Left cardiac atrium (tissue), 4 donors: ENCODE measurements around the gene ANKRD36. TPM values are rescaled to one million over a fixed set of nuclear protein-coding genes. Genes with fewer than 3 reads are reported as not detected.
"Not testable (repeated sequence)": the region's sequence is repeated elsewhere in the genome, so short reads cannot be mapped to it uniquely, and the experiment has no call there.

Source experiments
- ATAC-seq, 2 donors: fragments of 200-7000 bp; cut with Tn5 transposase; one replicate each; pipeline ENCODE4 v1.9.1; 2020; ENCODE audit warnings: mild to moderate bottlenecking in 2 of 2, moderate library complexity in 2 of 2
- DNase-seq: peaks from one replicate; pipeline ENCODE4 v3.0.0-alpha.2; 2020
- intact Hi-C, 2 donors: fragments of 100-400 bp; cut with DNase I; formaldehyde crosslinking; loops; one replicate each; pipeline versions ENCODE4 v1.14.1 to v1.15.1; 2022 to 2023
- total RNA-seq, 2 donors: library from RNA; stranded (reverse); fragmentation: NEBNext Ultra II Directional; extraction: Animal tissue kit (Norgen Biotek cat#: 25700); gene quantifications; one replicate each; pipeline ENCODE4 v1.2.1, GENCODE V29; 2021
- donor health status: DM: no; HTN: yes; CAD: no.
- donor health status: DM: no; HTN: yes; CAD: no; lungs with severe emphysema.
- donor health status: DM: yes; HTN: yes; CAD: no.
- donor health status: Dilated cardiomyopathy.

ANKRD36 gene
- total RNA-seq, 2 donors from 2014 or later, result 5.7 to 9.7 TPM

- DNase-seq, ATAC-seq, intact Hi-C loops: not testable (repeated sequence)
Measured at GRCh38 chr2:97106878-97107277, 6.1 kb upstream of the ANKRD36 start.

DNA sequence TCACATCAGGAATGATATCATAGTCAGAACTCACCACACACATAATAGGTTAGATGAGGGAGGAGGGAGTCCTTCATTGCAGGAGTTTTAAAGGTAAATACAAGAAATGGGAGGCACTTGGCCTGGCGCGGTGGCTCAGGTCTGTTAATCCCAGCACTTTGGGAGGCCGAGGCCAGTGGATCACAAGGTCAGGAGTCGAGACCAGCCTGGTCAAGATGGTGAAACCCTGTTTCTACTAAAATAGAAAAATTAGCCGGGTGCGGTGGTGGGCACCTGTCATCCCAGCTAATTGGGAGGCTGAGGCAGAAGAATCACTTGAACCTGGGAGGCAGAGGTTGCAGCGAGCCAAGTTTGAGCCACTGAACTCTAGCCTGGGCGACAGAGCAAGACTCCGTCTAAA, 1.7 kb upstream of the ANKRD36 start:
- ATAC-seq, DNase-seq, intact Hi-C loops: not testable (repeated sequence)

DNA sequence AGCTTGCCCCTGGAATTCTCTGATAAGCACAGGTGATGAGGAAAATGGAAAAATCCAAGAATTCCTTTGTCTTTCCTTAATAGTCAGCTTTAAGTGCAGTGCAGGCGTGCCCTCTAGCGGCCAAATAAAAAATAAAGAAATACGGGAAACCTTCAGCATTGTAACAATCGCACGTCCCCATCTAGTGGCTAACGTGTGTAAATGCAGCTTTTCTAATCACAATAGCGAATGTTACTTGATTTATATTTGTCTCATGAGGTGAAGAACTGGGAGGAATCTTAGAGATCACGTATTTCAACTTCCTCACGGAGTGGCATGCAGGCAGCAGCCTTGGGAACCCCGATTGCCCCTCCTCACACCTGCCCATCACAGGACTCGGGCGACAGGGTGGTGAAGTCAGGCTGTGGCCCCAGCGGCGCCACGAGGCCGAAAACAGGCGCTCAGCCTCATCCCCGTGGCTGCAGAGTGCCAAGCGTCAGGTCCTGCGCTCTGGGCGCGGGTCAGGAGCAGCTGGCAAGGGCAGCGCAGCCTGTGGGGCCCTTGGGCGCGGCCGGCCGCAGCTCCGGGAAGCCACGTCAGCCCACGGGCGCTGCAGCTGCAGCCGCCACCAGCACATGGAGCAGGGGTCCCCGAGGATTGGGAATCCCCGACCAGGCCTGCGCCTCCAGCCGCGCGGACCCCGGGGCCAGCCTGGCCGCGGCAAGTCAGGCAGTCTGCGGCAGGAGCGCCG, 468 bp upstream of the ANKRD36 start:
- intact Hi-C loops, result not testable (repeated sequence)
- peak; percentile 56 for DNase-seq
- ATAC-seq, result peak; percentile 84 to 87

DNA sequence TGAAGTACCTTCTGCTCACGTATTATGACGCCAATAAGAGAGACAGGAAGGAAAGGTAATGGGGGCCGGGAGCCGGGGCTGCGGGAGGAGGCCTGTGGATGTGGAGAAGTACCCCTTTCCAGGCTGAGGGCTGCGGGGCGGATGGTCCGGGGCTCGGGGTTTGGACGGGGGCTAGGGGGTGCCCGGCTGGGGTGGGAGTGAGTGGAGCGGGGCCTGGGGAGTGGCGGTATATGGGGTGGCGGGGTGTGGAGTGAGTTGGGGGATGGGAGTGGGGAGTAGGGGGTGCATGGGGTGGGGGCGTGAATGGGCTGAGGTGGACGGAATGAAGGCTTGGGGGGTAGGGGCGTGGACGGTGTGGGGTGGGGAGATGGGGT, 916 bp downstream of the ANKRD36 start:
- ATAC-seq, result peak; percentile 7 to 63
- DNase-seq, intact Hi-C loops: not testable (repeated sequence)

GRCh38 chr2:97129090-97129489, 16.1 kb downstream of the ANKRD36 start:
- intact Hi-C loops, DNase-seq, ATAC-seq: not testable (repeated sequence)

- intact Hi-C loops, DNase-seq, ATAC-seq: not testable (repeated sequence)
Measured at GRCh38 chr2:97144016-97144415, 31.1 kb downstream of the ANKRD36 start.

DNA sequence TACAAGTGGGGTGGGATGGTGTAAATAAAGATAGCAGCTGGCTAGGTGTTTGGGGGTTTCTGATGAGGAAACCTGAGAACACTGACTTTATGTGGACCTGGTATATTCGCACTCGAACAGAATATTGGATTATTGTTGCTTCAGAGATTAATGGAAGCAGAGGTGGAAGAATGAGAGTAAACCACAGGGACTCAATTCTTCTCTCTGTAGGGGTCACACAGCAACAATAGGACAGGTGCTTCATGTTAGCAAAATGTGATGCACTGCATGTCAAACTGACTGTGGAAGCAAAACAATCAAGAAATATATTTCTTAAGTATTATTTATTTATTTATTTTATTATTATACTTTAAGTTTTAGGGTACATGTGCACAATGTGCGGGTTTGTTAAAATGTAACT, 53.6 kb downstream of the ANKRD36 start:
- ATAC-seq, DNase-seq, intact Hi-C loops: not testable (repeated sequence)

DNA sequence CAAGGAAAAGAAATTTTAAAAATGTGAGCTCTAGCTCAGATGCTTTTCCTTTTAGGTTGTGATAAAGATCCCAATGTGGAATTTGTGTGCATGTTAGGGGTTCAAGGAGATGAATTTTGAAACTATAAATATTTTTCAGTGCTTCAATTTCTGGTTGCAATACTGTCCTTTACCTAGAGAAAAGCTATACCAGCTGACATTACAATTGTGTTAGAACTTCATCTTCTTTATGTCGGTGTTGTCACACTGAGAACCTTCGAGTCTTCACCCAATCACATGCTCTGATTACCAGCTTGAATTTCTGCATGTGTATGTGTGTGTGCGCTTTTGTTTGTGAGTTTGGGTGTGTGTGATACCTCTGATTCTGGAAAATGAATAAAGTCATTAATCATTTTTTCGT, 55.0 kb downstream of the ANKRD36 start:
- ATAC-seq, intact Hi-C loops, DNase-seq: not testable (repeated sequence)

- DNase-seq, ATAC-seq, intact Hi-C loops: not testable (repeated sequence)
Measured at GRCh38 chr2:97168583-97168982, 55.6 kb downstream of the ANKRD36 start.

GRCh38 chr2:97180391-97180790, 67.4 kb downstream of the ANKRD36 start:
- DNase-seq, intact Hi-C loops, ATAC-seq: not testable (repeated sequence)

- ATAC-seq, DNase-seq, intact Hi-C loops: not testable (repeated sequence)
Measured at GRCh38 chr2:97195349-97195748, 82.4 kb downstream of the ANKRD36 start.

DNA sequence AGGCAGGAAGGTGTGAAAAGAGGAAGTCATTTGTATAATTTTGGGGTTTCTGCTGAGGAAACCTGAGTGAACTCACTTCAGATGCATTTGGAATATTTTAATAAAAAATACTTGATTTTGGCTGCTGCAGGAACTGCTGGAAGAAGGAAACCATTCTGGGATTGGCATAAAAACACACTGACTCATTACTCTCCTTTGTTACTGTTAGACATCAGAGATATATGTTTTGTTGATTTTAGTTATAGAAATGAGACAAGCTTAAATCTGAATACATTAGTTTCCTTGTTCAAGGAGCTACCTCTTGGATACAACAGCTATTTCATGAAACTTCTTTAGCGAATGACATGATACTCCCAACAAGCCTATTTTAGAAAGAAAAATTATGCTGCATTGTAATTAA, 84.3 kb downstream of the ANKRD36 start:
- DNase-seq, intact Hi-C loops, ATAC-seq: not testable (repeated sequence)

DNA sequence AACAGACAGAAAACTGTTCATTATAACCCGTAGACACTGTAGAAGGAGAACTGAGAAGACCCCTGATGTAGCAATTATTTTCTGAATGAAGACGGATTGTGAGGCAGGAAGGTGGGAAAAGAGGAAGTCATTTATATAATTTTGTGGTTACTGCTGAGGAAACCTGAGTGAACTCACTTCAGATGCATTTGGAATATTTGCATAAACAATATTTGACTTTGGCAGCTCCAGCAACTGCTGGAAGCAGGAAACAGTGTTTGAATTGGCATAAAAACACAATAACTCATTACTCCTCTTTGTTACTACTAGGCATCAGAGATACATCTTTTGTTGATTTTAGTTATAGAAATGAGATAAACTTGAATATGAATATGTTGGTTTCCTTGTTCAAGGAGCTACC, 87.9 kb downstream of the ANKRD36 start:
- DNase-seq, ATAC-seq, intact Hi-C loops: not testable (repeated sequence)

DNA sequence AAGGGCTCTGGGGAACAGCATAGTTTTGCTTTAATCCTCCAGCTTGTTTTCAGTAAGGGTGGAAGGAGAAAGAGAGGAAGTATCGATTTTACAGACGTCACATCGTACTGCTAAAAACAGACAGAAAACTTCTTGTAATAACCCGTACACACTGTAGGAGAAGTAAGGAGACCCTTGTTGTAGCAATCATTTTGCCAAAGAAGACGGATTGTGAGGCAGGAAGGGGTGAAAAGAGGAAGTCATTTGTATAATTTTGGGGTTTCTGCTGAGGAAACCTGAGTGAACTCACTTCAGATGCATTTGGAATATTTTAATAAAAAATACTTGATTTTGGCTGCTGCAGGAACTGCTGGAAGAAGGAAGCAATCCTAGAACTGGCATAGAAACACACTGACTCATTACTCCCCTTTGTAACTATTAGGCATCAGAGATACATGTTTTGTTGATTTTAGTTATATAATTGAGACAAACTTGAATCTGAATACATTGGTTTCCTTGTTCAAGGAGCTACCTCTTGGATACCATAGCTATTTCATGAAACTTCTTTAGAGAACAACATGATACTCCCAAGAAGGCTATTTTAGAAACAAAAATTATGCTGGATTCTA, 89.8 kb downstream of the ANKRD36 start:
- DNase-seq, ATAC-seq, intact Hi-C loops: not testable (repeated sequence)

GRCh38 chr2:97210325-97210724, 97.4 kb downstream of the ANKRD36 start:
- intact Hi-C loops, result no loop called here
- no peak for DNase-seq
- no peak for ATAC-seq

GRCh38 chr2:97215025-97215424, 102.1 kb downstream of the ANKRD36 start:
- ATAC-seq, intact Hi-C loops, DNase-seq: not testable (repeated sequence)

- DNase-seq, ATAC-seq, intact Hi-C loops: not testable (repeated sequence)
Measured at GRCh38 chr2:97230848-97231585, 118.1 kb downstream of the ANKRD36 start.

GRCh38 chr2:97232981-97233380, 120.0 kb downstream of the ANKRD36 start:
- intact Hi-C loops, ATAC-seq, DNase-seq: not testable (repeated sequence)

GRCh38 chr2:97233660-97234295, 120.8 kb downstream of the ANKRD36 start:
- ATAC-seq, result not testable (repeated sequence)

More at GRCh38 chr2:97233660-97234295, 120.8 kb downstream of the ANKRD36 start:
- DNase-seq, intact Hi-C loops: not testable (repeated sequence)
